Caco-2 (cell line): ENCODE data around the gene KCNIP2. TPM values are rescaled to one million over a fixed set of nuclear protein-coding genes. Genes with fewer than 3 reads are reported as not detected.

Experiments used
- BruUV-seq: library from RNA; stranded (reverse); fragments of 400-500 nt; replicated peaks from 2 replicates; lab custom pipeline; 2021; lab: Mats Ljungman, UMichigan
- CTCF ChIA-PET: fragments of 300-600 bp; sonication (Branson Sonifier 250); formaldehyde crosslinking; loops from one replicate; lab custom pipeline; 2022; ENCODE audit warnings: antibody characterized with exemption; lab: Charles Lee
- POLR2A ChIA-PET: fragments of 300-600 bp; sonication (Branson Sonifier 250); formaldehyde crosslinking; loops from one replicate; lab custom pipeline; 2022; ENCODE audit warnings: antibody characterized with exemption; lab: Charles Lee
- DNase-seq, 2 experiments: peaks; one replicate each; pipeline versions ENCODE4 v3.0.0 to v3.0.0-alpha.2; 2020 to 2022
- H3K27me3 ChIP-seq: replicated peaks from 2 replicates; pipeline ENCODE4 v1.6.0; 2011; ENCODE audit warnings: low read length; ENCODE audit not compliant: control insufficient read depth, insufficient read depth
- H3K36me3 ChIP-seq: 2 replicates; pipeline ENCODE4 v1.5.1; 2011; ENCODE audit warnings: low read length; ENCODE audit not compliant: control insufficient read depth, insufficient read depth
- H3K4me1 ChIP-seq: fragments of 250-450 bp; sonication (Bioruptor Pico); 2 replicates; pipeline ENCODE4 v1.5.1; 2020; ENCODE audit warnings: mild to moderate bottlenecking
- H3K4me3 ChIP-seq: 2 replicates; pipeline ENCODE4 v1.5.1; 2011; ENCODE audit warnings: low read depth, mild to moderate bottlenecking, control low read depth, low read length
- H3K9me3 ChIP-seq: fragments of 250-450 bp; sonication (Bioruptor Pico); 2 replicates; pipeline ENCODE4 v1.5.1; 2020; ENCODE audit warnings: mild to moderate bottlenecking, moderate library complexity
- H3K27ac Mint-ChIP-seq: one replicate; pipeline ENCODE4 v1.8.0; 2022; ENCODE audit warnings: mixed read lengths; ENCODE audit not compliant: unreplicated experiment
- H3K27me3 Mint-ChIP-seq: one replicate; pipeline ENCODE4 v1.8.0; 2022; ENCODE audit warnings: mixed read lengths; ENCODE audit not compliant: insufficient read depth, unreplicated experiment
- H3K36me3 Mint-ChIP-seq: one replicate; pipeline ENCODE4 v1.8.0; 2022; ENCODE audit warnings: mild to moderate bottlenecking, mixed read lengths; ENCODE audit not compliant: insufficient read depth, unreplicated experiment
- H3K4me1 Mint-ChIP-seq: one replicate; pipeline ENCODE4 v1.8.0; 2022; ENCODE audit warnings: low read depth, mixed read lengths; ENCODE audit not compliant: unreplicated experiment
- H3K4me3 Mint-ChIP-seq: one replicate; pipeline ENCODE4 v1.8.0; 2022; ENCODE audit warnings: mild to moderate bottlenecking, moderate library complexity, mixed read lengths; ENCODE audit not compliant: unreplicated experiment
- H3K9me3 Mint-ChIP-seq: one replicate; pipeline ENCODE4 v1.8.0; 2022; ENCODE audit warnings: mixed read lengths; ENCODE audit not compliant: unreplicated experiment
- CTCF ChIP-seq, 2 experiments: fragments of 200-600 bp in 1 of 2; IDR thresholded peaks; 1 replicate in 1 of 2; 2 replicates in 1 of 2; pipeline versions ENCODE4 v1.5.1 to v1.8.0; 2011 to 2022; ENCODE audit warnings: antibody characterized with exemption in 1 of 2, control low read depth in 1 of 2, inconsistent platforms in 1 of 2, low read depth in 1 of 2, low read length in 1 of 2, mild to moderate bottlenecking in 1 of 2, moderate library complexity in 1 of 2; ENCODE audit not compliant: insufficient read depth in 1 of 2, severe bottlenecking in 1 of 2, unreplicated experiment in 1 of 2
- intact Hi-C: fragments of 100-400 bp; cut with micrococcal nuclease; formaldehyde crosslinking; loops from one replicate; pipeline ENCODE4 v1.10.0; 2022; ENCODE audit not compliant: unreplicated experiment
- total RNA-seq: library from RNA; stranded (reverse); gene quantifications from 2 replicates; pipeline ENCODE4 v1.2.3, GENCODE V29; 2022

Gene KCNIP2
- total RNA-seq, 1 experiment from 2014 or later, result 6.1 TPM

- Mint-ChIP-seq H3K4me1 (no peaks in the 10 kb centered on the region), H3K4me3 (no peak overlapping the region), H3K27me3 (no peaks in the 10 kb centered on the region), H3K36me3 (peaks cover 17% of the 10 kb centered on the region), H3K27ac (no peak overlapping the region), H3K9me3 (no peaks in the 10 kb centered on the region)
- intact Hi-C loops, result no loop called here
- ChIA-PET POLR2A (no interaction called here), CTCF (interaction anchor here (0.7 to 0.8 kb wide), 3 partner anchors 178 to 286 kb away, joined by 3 to 4 read pairs (median 3); no protein-coding TSS in a partner anchor)
- no TSS peak for BruUV-seq
- H3K4me3 ChIP-seq, result no peak overlapping the region
- H3K9me3 ChIP-seq, result no peaks in the 10 kb centered on the region
- peak in 1 of 2 experiments; percentile 20 for DNase-seq
- H3K27me3 ChIP-seq, result no peaks in the 10 kb centered on the region
- TF ChIP-seq CTCF (IDR thresholded peaks at IDR 0.05; ENCODE audit: insufficient read depth in 1 of 2, low read depth in 1 of 2, low read length in 1 of 2, severe bottlenecking in 1 of 2, unreplicated experiment in 1 of 2), result no peak
- H3K36me3 ChIP-seq, result peaks cover 3% of the 10 kb centered on the region; the same call in 1 of the 2 replicates
- peaks cover 11% of the 10 kb centered on the region for H3K4me1 ChIP-seq
Observed at GRCh38 chr10:101832325-101832771, 11.3 kb downstream of the KCNIP2 start.

GRCh38 chr10:101831169-101831811 is 12.3 kb downstream of the KCNIP2 start:
- BruUV-seq, result no TSS peak
- ChIA-PET CTCF (no interaction called here), POLR2A (no interaction called here)
- Mint-ChIP-seq H3K4me1 (no peaks in the 10 kb centered on the region), H3K27ac (no peak overlapping the region), H3K4me3 (no peak overlapping the region), H3K9me3 (no peaks in the 10 kb centered on the region), H3K27me3 (no peaks in the 10 kb centered on the region), H3K36me3 (peaks cover 22% of the 10 kb centered on the region)
- intact Hi-C loops, result no loop called here
- peak in 1 of 2 experiments; percentile 26 for DNase-seq
- peaks cover 3% of the 10 kb centered on the region; the same call in 1 of the 2 replicates for H3K36me3 ChIP-seq
- H3K4me1 ChIP-seq, result peaks cover under 1% of the 10 kb centered on the region
- TF ChIP-seq CTCF (IDR thresholded peaks at IDR 0.05; ENCODE audit: insufficient read depth in 1 of 2, low read depth in 1 of 2, low read length in 1 of 2, severe bottlenecking in 1 of 2, unreplicated experiment in 1 of 2), result no peak
- no peaks in the 10 kb centered on the region for H3K9me3 ChIP-seq
- no peaks in the 10 kb centered on the region for H3K27me3 ChIP-seq
- H3K4me3 ChIP-seq, result no peak overlapping the region

- Mint-ChIP-seq H3K27ac (no peak overlapping the region), H3K4me3 (no peak overlapping the region), H3K36me3 (peaks cover 22% of the 10 kb centered on the region), H3K9me3 (no peaks in the 10 kb centered on the region), H3K4me1 (no peaks in the 10 kb centered on the region), H3K27me3 (no peaks in the 10 kb centered on the region)
- H3K4me1 ChIP-seq, result no peaks in the 10 kb centered on the region
- CTCF ChIA-PET, result no interaction called here
- H3K9me3 ChIP-seq, result no peaks in the 10 kb centered on the region
- intact Hi-C loops, result no loop called here
- no peak overlapping the region for H3K4me3 ChIP-seq
- POLR2A ChIA-PET, result no interaction called here
- DNase-seq, result peak in 1 of 2 experiments; percentile 39
- peaks cover 3% of the 10 kb centered on the region; the same call in 1 of the 2 replicates for H3K36me3 ChIP-seq
- no peak for TF ChIP-seq CTCF (IDR thresholded peaks at IDR 0.05; ENCODE audit: insufficient read depth in 1 of 2, low read depth in 1 of 2, low read length in 1 of 2, severe bottlenecking in 1 of 2, unreplicated experiment in 1 of 2)
- H3K27me3 ChIP-seq, result no peaks in the 10 kb centered on the region
- BruUV-seq, result no TSS peak
Observed at GRCh38 chr10:101830322-101831168, 13.1 kb downstream of the KCNIP2 start.
